Measurements from ENCODE around the gene KBTBD12.

The KBTBD12 gene

DNA sequence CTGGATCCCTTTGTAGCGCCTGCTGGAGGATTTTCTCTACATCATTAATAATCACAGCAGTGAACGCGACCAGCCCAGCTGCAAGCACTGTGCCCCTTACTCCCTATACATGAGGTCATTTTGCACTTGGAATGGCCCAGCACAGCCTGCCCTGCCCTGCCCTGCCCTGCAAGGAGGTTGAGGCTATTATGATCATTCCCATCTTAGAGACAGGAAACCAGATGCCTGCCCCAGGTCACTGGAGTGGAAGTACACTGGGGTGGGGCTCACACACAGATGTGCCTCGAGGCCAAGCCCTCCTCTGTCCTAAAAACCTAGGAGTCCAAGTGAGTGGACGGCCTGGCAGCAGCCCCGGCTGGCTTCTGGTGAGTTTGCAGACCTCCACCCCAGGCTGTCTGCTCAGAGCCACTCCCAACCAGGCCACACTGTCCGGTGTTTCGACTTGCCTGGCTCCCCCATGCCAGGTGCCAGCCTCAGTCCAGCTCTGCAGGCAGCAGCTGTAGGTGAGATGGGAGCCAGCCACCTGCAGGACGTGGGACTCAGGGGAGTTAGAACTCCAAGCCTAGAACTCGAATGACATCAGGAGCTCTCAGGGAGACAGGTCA lies 106.8 kb downstream of the KBTBD12 start:
- FAIRE-seq, result no peak

DNA sequence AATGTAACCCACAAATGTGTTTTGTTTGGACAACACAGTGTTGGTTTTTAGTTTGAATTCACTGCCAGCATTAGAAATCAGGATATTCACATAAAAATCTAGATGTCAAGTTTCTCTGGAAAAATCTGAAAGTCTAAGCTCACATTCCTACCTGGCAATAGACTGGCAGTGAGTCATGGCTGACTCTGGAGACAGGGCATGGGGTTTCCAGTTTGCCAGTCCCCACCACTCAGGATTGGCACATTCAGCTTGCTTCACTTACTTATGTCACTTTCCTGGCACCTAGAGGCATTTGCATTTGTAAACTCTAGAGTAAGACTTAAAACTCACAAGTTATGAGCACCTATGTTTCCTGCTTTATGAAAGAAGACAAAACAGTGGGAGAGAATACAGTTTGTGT lies 118.1 kb downstream of the KBTBD12 start:
- FAIRE-seq, result no peak

DNA sequence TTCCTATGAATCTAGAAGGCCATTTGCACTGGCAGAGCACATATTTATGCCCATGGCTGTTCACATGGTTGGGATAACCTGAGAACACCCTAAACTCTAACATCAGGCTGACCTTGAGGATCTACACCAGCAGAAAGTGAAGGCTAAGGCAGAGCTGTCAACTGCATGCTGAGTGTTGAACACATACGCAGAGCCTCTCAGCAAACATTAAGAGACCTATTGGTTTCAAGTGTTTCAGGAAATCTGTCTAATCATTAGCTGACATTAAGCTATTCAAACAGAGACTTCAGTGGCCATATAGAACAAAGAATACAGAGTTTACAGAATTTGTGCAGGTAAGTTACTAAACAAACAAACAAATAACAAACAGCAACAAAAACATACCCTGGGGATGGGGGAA lies 121.1 kb downstream of the KBTBD12 start:
- FAIRE-seq, result no peak
